GDM1 (cell line): ENCODE measurements around the gene STK26.
"Not testable (repeated sequence)": the region's sequence is repeated elsewhere in the genome, so short reads cannot be mapped to it uniquely, and the experiment has no call there.

Experiments used
- DNase-seq: peaks from one replicate; lab custom pipeline; 2025; lab: John Stamatoyannopoulos, UW

Gene STK26

GRCh38 chrX:132022967-132023895 is at the start of gene STK26:
Gene STK26 (plus strand): TSS chrX:132023302. CDS start chrX:132023618, 316 bp downstream.
- DNase-seq: peak; percentile 81

GRCh38 chrX:131975851-131976250 is 47.3 kb upstream of the STK26 start:
- DNase-seq: no peak

- no peak for DNase-seq
Measured at GRCh38 chrX:131977619-131978018, 45.5 kb upstream of the STK26 start.

GRCh38 chrX:131979116-131979515 is 44.0 kb upstream of the STK26 start:
- DNase-seq: no peak

GRCh38 chrX:131985526-131986049 is 37.5 kb upstream of the STK26 start:
- no peak for DNase-seq

- DNase-seq: peak; percentile 66
Measured at GRCh38 chrX:131987252-131987651, 35.9 kb upstream of the STK26 start.

- DNase-seq: no peak
Measured at GRCh38 chrX:131988236-131988635, 34.9 kb upstream of the STK26 start.

GRCh38 chrX:132001127-132001526 is 22.0 kb upstream of the STK26 start:
- DNase-seq: no peak

- DNase-seq: no peak
Measured at GRCh38 chrX:132004728-132005127, 18.4 kb upstream of the STK26 start.

- no peak for DNase-seq
Measured at GRCh38 chrX:132009350-132009749, 13.8 kb upstream of the STK26 start.

GRCh38 chrX:132010213-132010612 is 12.9 kb upstream of the STK26 start:
- not testable (repeated sequence) for DNase-seq

GRCh38 chrX:132015875-132016274 is 7.2 kb upstream of the STK26 start:
- DNase-seq: no peak

- no peak for DNase-seq
Measured at GRCh38 chrX:132016628-132017430, 6.3 kb upstream of the STK26 start.

- DNase-seq: peak; percentile 66
Measured at GRCh38 chrX:132017431-132018185, 5.5 kb upstream of the STK26 start.

GRCh38 chrX:132022198-132022966 is 720 bp upstream of the STK26 start:
- no peak for DNase-seq

GRCh38 chrX:132023896-132024386 is 839 bp downstream of the STK26 start:
- peak; percentile 19 for DNase-seq

GRCh38 chrX:132025041-132025440 is 1.9 kb downstream of the STK26 start:
- no peak for DNase-seq

- DNase-seq: no peak
Measured at GRCh38 chrX:132030264-132030663, 7.2 kb downstream of the STK26 start.

GRCh38 chrX:132031867-132032266 is 8.8 kb downstream of the STK26 start:
- no peak for DNase-seq

GRCh38 chrX:132033166-132033565 is 10.1 kb downstream of the STK26 start:
- no peak for DNase-seq

- no peak for DNase-seq
Measured at GRCh38 chrX:132034648-132035047, 11.5 kb downstream of the STK26 start.
